ENCODE results near the gene BTBD7. TPM values are rescaled to one million over a fixed set of nuclear protein-coding genes. Genes with fewer than 3 reads are reported as not detected.

The BTBD7 gene
- total and polyA plus RNA-seq, 8 donors, result 6.3 to 21.6 (median 13.8) TPM

DNA sequence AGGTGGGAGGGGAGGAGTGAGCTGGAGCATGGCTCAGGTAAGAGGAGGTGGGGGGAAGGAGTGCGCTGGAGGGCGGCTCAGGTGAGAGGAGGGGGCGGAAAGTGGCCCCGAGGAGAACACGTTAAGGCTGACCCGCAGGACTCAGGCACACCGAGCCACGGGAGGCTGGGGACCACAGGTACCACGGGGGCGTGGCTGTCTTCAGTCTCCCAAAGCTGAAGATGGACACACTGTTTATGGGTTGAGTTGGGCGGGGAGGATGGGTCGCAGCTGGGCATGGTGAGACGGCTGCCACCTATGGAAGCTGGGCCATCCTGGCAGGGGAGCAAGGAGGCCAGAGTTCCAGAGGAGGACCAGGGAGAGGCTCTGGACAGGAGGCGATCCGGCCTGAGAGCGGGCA lies 102.3 kb downstream of the BTBD7 start:
- Histone ChIP-seq H3K9me3 (no peaks in the 10 kb centered on the region), H3K4me1 (no peaks in the 10 kb centered on the region), H3K4me3 (no peak overlapping the region), H3K27ac (no peak overlapping the region), H3K27me3 (no peaks in the 10 kb centered on the region), H3K36me3 (peaks cover 0 to 18% (median 8%) of the 10 kb centered on the region in 3 donors)
- 93 to 95% methylated on average over 16 of the region's 16 CpGs for WGBS, 2 donors
- DNase-seq (peak in 1 of 6 donors; percentile 65), ATAC-seq (no peak), FAIRE-seq (no peak)
- intact Hi-C loops (cut with DNase I), result no loop called here
- TF ChIP-seq, protein P1, sequence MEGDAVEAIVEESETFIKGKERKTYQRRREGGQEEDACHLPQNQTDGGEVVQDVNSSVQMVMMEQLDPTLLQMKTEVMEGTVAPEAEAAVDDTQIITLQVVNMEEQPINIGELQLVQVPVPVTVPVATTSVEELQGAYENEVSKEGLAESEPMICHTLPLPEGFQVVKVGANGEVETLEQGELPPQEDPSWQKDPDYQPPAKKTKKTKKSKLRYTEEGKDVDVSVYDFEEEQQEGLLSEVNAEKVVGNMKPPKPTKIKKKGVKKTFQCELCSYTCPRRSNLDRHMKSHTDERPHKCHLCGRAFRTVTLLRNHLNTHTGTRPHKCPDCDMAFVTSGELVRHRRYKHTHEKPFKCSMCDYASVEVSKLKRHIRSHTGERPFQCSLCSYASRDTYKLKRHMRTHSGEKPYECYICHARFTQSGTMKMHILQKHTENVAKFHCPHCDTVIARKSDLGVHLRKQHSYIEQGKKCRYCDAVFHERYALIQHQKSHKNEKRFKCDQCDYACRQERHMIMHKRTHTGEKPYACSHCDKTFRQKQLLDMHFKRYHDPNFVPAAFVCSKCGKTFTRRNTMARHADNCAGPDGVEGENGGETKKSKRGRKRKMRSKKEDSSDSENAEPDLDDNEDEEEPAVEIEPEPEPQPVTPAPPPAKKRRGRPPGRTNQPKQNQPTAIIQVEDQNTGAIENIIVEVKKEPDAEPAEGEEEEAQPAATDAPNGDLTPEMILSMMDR (IDR thresholded peaks at IDR 0.05), result no peak

DNA sequence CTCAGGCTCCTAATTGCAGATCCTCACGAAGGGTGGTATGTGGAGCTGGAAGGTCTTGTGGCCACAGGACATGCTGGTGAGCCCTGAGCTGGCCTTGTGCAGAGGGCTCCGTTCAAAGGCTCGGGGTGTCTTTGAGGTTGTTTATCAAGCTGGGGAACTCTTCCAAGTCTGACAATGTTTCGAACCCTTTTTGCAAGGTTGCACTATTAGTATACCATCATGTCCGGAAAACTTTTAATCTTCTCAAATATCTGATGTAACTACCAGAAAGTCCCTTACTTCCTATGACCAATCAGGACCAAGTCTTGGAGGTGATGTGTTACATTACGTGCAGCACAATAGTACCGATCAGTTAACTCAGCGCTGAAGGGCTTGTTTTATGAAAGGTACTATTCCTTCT lies 104.3 kb downstream of the BTBD7 start:
- Histone ChIP-seq H3K36me3 (peaks cover 0 to 18% (median 8%) of the 10 kb centered on the region in 3 donors), H3K27ac (no peak overlapping the region), H3K9me3 (no peaks in the 10 kb centered on the region), H3K4me3 (no peak overlapping the region), H3K27me3 (no peaks in the 10 kb centered on the region), H3K4me1 (no peaks in the 10 kb centered on the region)
- TF ChIP-seq, protein P1 (IDR thresholded peaks at IDR 0.05), result no peak
- DNase-seq (no peak), ATAC-seq (no peak), FAIRE-seq (no peak)
- WGBS, 2 donors, result 96 to 98% methylated on average over 8 of the region's 8 CpGs
- intact Hi-C loops (cut with DNase I), result no loop called here

DNA sequence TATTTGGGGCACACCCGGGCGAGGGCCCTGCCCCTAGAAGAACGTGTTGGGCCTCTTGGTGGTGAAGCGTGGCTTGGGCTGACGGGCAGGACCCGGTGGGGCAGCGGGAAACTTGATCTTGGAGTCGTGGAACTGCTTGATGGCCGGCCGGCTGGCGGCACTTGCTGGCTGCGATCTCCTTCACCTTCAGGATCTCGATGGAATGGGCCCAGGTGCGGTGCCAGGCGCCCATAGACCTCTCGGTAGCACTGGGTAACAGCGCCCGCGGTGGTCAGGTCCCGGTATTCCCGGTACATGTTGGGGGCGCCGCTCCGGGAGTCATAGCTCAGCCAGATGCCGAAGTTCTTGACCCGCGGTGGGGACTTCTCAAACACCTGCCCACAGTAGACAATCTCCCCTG lies 109.3 kb downstream of the BTBD7 start:
- peak in 1 of 6 donors; percentile 44 for DNase-seq
- no peaks in the 10 kb centered on the region for H3K27me3 ChIP-seq
- no peak overlapping the region for H3K4me3 ChIP-seq
- no peak overlapping the region for H3K27ac ChIP-seq
- WGBS, 2 donors, result 97% methylated on average over 27 of the region's 27 CpGs
- no peaks in the 10 kb centered on the region for H3K9me3 ChIP-seq
- H3K36me3 ChIP-seq, result peaks cover 0 to 42% (median 13%) of the 10 kb centered on the region in 3 donors
- no peak for FAIRE-seq
- TF ChIP-seq, protein P1 (IDR thresholded peaks at IDR 0.05), result no peak
- ATAC-seq, result no peak
- no peaks in the 10 kb centered on the region for H3K4me1 ChIP-seq
- intact Hi-C loops (cut with DNase I), result no loop called here

- TF ChIP-seq, protein P1 (IDR thresholded peaks at IDR 0.05), result no peak
- peaks cover 0 to 35% (median 6%) of the 10 kb centered on the region in 3 donors for H3K36me3 ChIP-seq
- intact Hi-C loops (cut with DNase I), result no loop called here
- no peaks in the 10 kb centered on the region for H3K27me3 ChIP-seq
- no peaks in the 10 kb centered on the region for H3K4me1 ChIP-seq
- no peak for FAIRE-seq
- H3K4me3 ChIP-seq, result no peak overlapping the region
- no peak for ATAC-seq
- no peak for DNase-seq
- no peaks in the 10 kb centered on the region for H3K9me3 ChIP-seq
- H3K27ac ChIP-seq, result no peak overlapping the region
Observed at GRCh38 chr14:93220509-93220908, 112.3 kb downstream of the BTBD7 start.

GRCh38 chr14:93219103-93219726 lies 113.6 kb downstream of the BTBD7 start:
- H3K9me3 ChIP-seq, result no peaks in the 10 kb centered on the region
- ATAC-seq, result peak; percentile 72 to 95 (median 92)
- TF ChIP-seq, protein P1 (IDR thresholded peaks at IDR 0.05), result peak; percentile 10 to 48 (median 30)
- H3K4me1 ChIP-seq, result peaks cover 0 to 8% (median under 1%) of the 10 kb centered on the region in 3 donors
- intact Hi-C loops (cut with DNase I), result loop anchor here in 1 of 3 donors (10.0 kb wide), 1 partner anchor 104 kb away; the partner anchor contains the start of gene ITPK1
- DNase-seq, result peak in 3 of 6 donors; percentile 44 to 64 (median 46)
- FAIRE-seq, result no peak
- no peak overlapping the region for H3K27ac ChIP-seq
- 30 to 31% methylated on average over 3 of the region's 3 CpGs for WGBS, 2 donors
- no peak overlapping the region for H3K4me3 ChIP-seq
- H3K27me3 ChIP-seq, result no peaks in the 10 kb centered on the region
- peaks cover 0 to 35% (median 9%) of the 10 kb centered on the region in 3 donors for H3K36me3 ChIP-seq

Measured in pancreas (tissue), 10 donors.